Measurements from ENCODE around the gene BGN.

DNA sequence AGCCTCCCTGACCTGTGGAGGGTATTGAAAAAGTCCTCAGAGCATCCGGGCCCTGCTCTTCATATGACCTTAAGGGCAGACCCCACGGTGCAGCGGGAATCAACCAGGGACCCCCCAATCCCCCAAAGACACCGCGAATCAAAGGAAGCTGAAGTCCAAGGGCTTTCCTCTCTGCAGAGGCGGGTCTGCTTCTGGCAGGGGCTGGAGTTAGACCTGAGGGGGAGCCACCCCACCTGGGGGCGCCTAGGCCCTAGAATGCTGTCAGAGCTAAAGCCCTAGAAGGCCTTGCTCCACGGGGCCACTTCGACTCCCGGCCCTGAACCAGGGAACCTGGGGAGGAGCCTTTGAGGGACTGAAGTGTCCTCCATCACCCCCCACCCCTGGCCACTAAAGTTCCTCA, 21.7 kb upstream of the BGN start:
- TF ChIP-seq POLR2A (IDR thresholded peaks at IDR 0.05) (no peak), POLR2AphosphoS5 (IDR thresholded peaks at IDR 0.05) (no peak)
- TF ChIP-seq, protein P1, sequence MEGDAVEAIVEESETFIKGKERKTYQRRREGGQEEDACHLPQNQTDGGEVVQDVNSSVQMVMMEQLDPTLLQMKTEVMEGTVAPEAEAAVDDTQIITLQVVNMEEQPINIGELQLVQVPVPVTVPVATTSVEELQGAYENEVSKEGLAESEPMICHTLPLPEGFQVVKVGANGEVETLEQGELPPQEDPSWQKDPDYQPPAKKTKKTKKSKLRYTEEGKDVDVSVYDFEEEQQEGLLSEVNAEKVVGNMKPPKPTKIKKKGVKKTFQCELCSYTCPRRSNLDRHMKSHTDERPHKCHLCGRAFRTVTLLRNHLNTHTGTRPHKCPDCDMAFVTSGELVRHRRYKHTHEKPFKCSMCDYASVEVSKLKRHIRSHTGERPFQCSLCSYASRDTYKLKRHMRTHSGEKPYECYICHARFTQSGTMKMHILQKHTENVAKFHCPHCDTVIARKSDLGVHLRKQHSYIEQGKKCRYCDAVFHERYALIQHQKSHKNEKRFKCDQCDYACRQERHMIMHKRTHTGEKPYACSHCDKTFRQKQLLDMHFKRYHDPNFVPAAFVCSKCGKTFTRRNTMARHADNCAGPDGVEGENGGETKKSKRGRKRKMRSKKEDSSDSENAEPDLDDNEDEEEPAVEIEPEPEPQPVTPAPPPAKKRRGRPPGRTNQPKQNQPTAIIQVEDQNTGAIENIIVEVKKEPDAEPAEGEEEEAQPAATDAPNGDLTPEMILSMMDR (IDR thresholded peaks at IDR 0.05) = no peak

Measured in prostate gland (tissue), 2 donors.